Breast epithelium (tissue), 4 donors: ENCODE data around the gene DEXI. TPM values are rescaled to one million over a fixed set of nuclear protein-coding genes. Genes with fewer than 3 reads are reported as not detected.

ENCODE experiments used
- DNase-seq, 2 donors: peaks; one replicate each; pipeline ENCODE4 v3.0.0-alpha.2; 2019; ENCODE audit warnings: low spot score in 2 of 2
- H3K27ac ChIP-seq, 2 donors: fragments of 200-600 bp; sonication (generic) in 1 of 2; one replicate each; pipeline ENCODE4 v1.5.1; 2016 to 2019; ENCODE audit warnings: mild to moderate bottlenecking in 1 of 2
- H3K27me3 ChIP-seq, 2 donors: fragments of 200-600 bp; sonication (generic) in 1 of 2; one replicate each; pipeline versions ENCODE4 v1.5.1 to v1.6.0; 2017 to 2019; ENCODE audit warnings: control low read depth in 1 of 2, mild to moderate bottlenecking in 1 of 2
- H3K36me3 ChIP-seq: fragments of 200-600 bp; one replicate; pipeline ENCODE4 v1.5.1; 2019
- H3K4me1 ChIP-seq, 2 donors: fragments of 200-600 bp; sonication (generic); one replicate each; pipeline ENCODE4 v1.5.1; 2016 to 2019; ENCODE audit warnings: control low read depth in 1 of 2
- H3K4me3 ChIP-seq, 3 donors: fragments of 200-600 bp; sonication (generic); 1 replicate in 2 of 3; 2 replicates in 1 of 3; pipeline ENCODE4 v1.5.1; 2016 to 2019; ENCODE audit warnings: mild to moderate bottlenecking in 3 of 3, moderate library complexity in 2 of 3
- H3K9me3 ChIP-seq, 2 donors: fragments of 200-600 bp; sonication (generic) in 1 of 2; one replicate each; pipeline ENCODE4 v1.5.1; 2016 to 2019; ENCODE audit warnings: control low read depth in 1 of 2
- POLR2A ChIP-seq: fragments of 450-650 bp; IDR thresholded peaks from one replicate; pipeline ENCODE4 v1.6.1; 2016; ENCODE audit warnings: antibody characterized with exemption, mild to moderate bottlenecking, moderate library complexity
- POLR2AphosphoS5 ChIP-seq, 3 donors: sonication (generic); formaldehyde crosslinking; IDR thresholded peaks; one replicate each; pipeline ENCODE4 v1.6.1; 2017; ENCODE audit warnings: antibody characterized with exemption in 3 of 3
- intact Hi-C: fragments of 100-400 bp; cut with DNase I; formaldehyde crosslinking; loops from one replicate; pipeline ENCODE4 v1.15.1; 2023; ENCODE audit warnings: low total_unique reads
- total RNA-seq, 3 donors: library from RNA; depleted of rRNA; stranded (reverse); fragments of >200 nt; gene quantifications; one replicate each; pipeline ENCODE4 v1.1.0, GENCODE V29; 2016
- TF ChIP-seq, protein P1 (sequence below), 3 donors: fragments of 450-650 bp; IDR thresholded peaks; one replicate each; pipeline ENCODE4 v1.5.1; 2016 to 2017; ENCODE audit warnings: antibody characterized with exemption in 3 of 3, mild to moderate bottlenecking in 3 of 3, moderate library complexity in 3 of 3

Gene DEXI
- total RNA-seq, 3 donors from 2014 or later, result 50.3 to 88.5 (median 52.8) TPM

DNA sequence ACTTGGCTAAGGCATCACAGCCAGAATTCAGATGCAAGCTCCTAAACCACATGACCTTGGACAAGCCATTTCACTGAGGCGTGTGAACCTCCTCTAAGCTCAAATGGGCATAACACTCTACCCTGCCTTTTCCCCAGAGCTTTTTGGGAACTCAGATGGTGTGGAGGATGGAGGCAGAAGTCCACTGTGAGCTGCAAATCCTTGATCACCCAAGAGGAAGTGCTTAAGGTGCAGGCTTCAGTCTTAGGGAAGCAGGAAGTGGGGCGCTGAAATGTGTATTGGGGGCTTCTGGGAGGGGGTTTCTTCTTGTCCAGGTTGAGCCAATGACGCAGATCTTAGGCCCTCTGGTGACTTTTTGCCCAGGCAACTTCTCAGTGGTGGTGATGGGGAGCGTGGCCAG lies 52.4 kb downstream of the DEXI start:
- Histone ChIP-seq H3K4me1 (no peaks in the 10 kb centered on the region), H3K4me3 (no peak overlapping the region), H3K9me3 (no peaks in the 10 kb centered on the region), H3K27ac (no peak overlapping the region), H3K36me3 (no peaks in the 10 kb centered on the region), H3K27me3 (no peaks in the 10 kb centered on the region)
- no peak for DNase-seq
- intact Hi-C loops, result no loop called here
- TF ChIP-seq POLR2A (no peak), POLR2AphosphoS5 (IDR thresholded peaks at IDR 0.05) (no peak)
- TF ChIP-seq, protein P1, sequence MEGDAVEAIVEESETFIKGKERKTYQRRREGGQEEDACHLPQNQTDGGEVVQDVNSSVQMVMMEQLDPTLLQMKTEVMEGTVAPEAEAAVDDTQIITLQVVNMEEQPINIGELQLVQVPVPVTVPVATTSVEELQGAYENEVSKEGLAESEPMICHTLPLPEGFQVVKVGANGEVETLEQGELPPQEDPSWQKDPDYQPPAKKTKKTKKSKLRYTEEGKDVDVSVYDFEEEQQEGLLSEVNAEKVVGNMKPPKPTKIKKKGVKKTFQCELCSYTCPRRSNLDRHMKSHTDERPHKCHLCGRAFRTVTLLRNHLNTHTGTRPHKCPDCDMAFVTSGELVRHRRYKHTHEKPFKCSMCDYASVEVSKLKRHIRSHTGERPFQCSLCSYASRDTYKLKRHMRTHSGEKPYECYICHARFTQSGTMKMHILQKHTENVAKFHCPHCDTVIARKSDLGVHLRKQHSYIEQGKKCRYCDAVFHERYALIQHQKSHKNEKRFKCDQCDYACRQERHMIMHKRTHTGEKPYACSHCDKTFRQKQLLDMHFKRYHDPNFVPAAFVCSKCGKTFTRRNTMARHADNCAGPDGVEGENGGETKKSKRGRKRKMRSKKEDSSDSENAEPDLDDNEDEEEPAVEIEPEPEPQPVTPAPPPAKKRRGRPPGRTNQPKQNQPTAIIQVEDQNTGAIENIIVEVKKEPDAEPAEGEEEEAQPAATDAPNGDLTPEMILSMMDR (IDR thresholded peaks at IDR 0.05), result no peak

DNA sequence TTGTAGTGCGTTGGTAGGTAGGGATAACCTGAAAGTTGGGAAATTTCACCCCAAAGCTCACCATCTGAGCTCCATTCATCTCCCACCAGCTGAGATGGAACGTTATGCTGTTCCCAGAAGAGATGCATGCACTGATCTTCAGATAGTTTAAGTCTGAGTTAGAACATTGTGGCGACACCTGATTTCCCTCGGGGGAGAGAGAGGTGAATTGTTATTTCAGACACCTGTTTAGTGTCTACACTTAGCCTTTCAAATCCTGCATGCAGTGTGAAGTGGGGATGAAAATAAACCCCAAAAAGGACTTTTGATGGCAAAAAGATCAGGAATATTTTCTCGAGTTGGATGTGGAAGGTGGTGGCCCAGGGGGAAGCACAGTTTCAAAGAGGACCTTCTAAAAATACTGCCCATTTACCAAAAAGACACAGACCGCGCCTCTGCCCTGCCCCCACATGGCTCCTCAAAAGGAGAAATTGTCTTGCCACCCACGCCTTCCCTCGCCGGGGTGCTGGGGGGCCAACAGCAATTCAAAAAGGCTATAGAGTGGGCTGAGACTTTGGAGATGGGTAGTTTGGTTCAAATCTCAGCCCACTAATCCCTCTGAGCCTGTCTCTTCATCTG lies 53.8 kb downstream of the DEXI start:
- TF ChIP-seq POLR2AphosphoS5 (IDR thresholded peaks at IDR 0.05) (no peak), POLR2A (no peak)
- TF ChIP-seq, protein P1 (IDR thresholded peaks at IDR 0.05), result no peak
- Histone ChIP-seq H3K36me3 (no peaks in the 10 kb centered on the region), H3K9me3 (no peaks in the 10 kb centered on the region), H3K4me1 (no peaks in the 10 kb centered on the region), H3K27ac (no peak overlapping the region), H3K27me3 (no peaks in the 10 kb centered on the region), H3K4me3 (no peak overlapping the region)
- intact Hi-C loops, result no loop called here
- no peak for DNase-seq

DNA sequence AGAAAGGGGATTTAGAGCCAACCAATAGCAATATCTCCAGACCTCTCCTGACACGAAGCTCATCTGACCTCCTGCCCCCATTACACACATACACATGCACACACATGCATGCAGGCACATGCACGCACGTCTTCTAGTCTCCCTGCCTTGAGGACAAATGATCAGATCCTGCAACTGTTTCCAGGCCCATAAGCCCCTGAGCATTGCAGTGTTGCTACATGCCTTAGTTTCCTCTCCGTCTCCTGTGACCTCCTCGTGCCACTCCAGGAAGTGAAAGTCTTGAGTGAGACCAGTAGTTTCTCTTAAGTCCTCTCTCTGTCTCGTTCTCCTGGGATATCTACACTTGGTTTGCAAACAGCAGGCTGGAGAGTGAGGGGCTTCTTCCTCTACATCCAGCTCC lies 57.0 kb downstream of the DEXI start:
- intact Hi-C loops, result no loop called here
- Histone ChIP-seq H3K4me1 (no peaks in the 10 kb centered on the region), H3K9me3 (no peaks in the 10 kb centered on the region), H3K36me3 (no peaks in the 10 kb centered on the region), H3K4me3 (no peak overlapping the region), H3K27me3 (no peaks in the 10 kb centered on the region), H3K27ac (no peak overlapping the region)
- DNase-seq, result no peak
- TF ChIP-seq, protein P1 (IDR thresholded peaks at IDR 0.05), result no peak
- TF ChIP-seq POLR2AphosphoS5 (IDR thresholded peaks at IDR 0.05) (no peak), POLR2A (no peak)

- no peaks in the 10 kb centered on the region for H3K36me3 ChIP-seq
These were observed 59.3 kb downstream of the DEXI start for GRCh38 chr16:10883004-10883403.

DNA sequence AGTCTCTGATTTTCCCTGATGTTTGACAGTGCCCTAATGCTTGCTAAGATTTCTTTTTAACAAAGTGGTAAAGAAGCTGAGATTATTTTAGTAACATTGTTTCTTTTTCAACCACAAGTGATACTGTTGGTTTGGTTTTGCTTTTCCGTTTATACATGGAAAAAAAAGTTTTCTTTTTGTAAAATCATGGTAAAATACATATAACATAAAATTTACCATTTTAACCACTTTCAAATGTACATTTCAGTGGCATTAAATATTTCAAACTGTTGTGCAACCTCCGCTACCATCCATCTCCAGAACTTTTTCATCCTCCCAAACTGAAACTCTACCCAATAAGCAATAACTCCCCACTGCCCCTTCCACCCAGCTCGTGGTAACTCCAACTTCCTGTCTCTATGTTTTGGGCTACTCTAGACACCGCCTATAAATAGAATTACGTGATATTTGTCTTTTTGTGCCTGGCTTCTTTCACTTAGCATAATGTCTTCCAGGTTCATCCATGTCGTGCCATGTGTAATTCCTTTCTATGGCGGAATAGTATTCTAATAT lies 60.7 kb downstream of the DEXI start:
- no peak overlapping the region for H3K4me3 ChIP-seq
- H3K27me3 ChIP-seq, result no peaks in the 10 kb centered on the region
- no peaks in the 10 kb centered on the region for H3K36me3 ChIP-seq
- no peak for DNase-seq
- intact Hi-C loops, result no loop called here
- TF ChIP-seq POLR2A (no peak), POLR2AphosphoS5 (IDR thresholded peaks at IDR 0.05) (no peak)
- H3K4me1 ChIP-seq, result no peaks in the 10 kb centered on the region
- no peak overlapping the region for H3K27ac ChIP-seq
- H3K9me3 ChIP-seq, result no peaks in the 10 kb centered on the region

More at GRCh38 chr16:10883004-10883403, 59.3 kb downstream of the DEXI start:
- Histone ChIP-seq H3K27ac (no peak overlapping the region), H3K4me1 (no peaks in the 10 kb centered on the region), H3K9me3 (no peaks in the 10 kb centered on the region), H3K4me3 (no peak overlapping the region), H3K27me3 (no peaks in the 10 kb centered on the region)
- no peak for TF ChIP-seq POLR2A
- TF ChIP-seq, protein P1 (IDR thresholded peaks at IDR 0.05), result no peak
- TF ChIP-seq POLR2AphosphoS5 (IDR thresholded peaks at IDR 0.05), result no peak
- intact Hi-C loops, result no loop called here
- no peak for DNase-seq
